HepG2 (cell line): ENCODE measurements around the gene RAPGEFL1. TPM values are rescaled to one million over a fixed set of nuclear protein-coding genes. Genes with fewer than 3 reads are reported as not detected.

Experiments used
- ATAC-seq: fragments of 200-7000 bp; cut with Tn5 transposase; 3 replicates; pipeline ENCODE4 v1.9.1; 2020; ENCODE audit warnings: mild to moderate bottlenecking, moderate library complexity
- BruUV-seq: library from RNA; stranded (reverse); fragments of 400-500 nt; replicated peaks from 2 replicates; lab custom pipeline; 2021; lab: Mats Ljungman, UMichigan
- CTCF ChIA-PET: fragments of 300-600 bp; formaldehyde crosslinking; extraction: SDS; loops from one replicate; lab custom pipeline; 2021; ENCODE audit warnings: low total read pairs, inconsistent platforms, low intra/inter-chr PET ratio; lab: Yijun Ruan, JAX
- POLR2A ChIA-PET: fragments of 350-600 bp; sonication (Branson Sonifier 250); formaldehyde crosslinking; loops from one replicate; lab custom pipeline; 2020; ENCODE audit warnings: antibody characterized with exemption, inconsistent platforms; lab: Yijun Ruan, JAX
- DNase-seq: peaks from one replicate; pipeline ENCODE4 v3.0.0-alpha.2; 2015; ENCODE audit warnings: low spot score
- FAIRE-seq: peaks from 3 replicates; lab custom pipeline; 2011; peaks lifted over from hg19 to GRCh38; lab: Jason Lieb, UNC
- H2AFZ ChIP-seq: one replicate; pipeline ENCODE4 v1.6.1; 2011; ENCODE audit warnings: low read length, inconsistent platforms
- H3K27ac ChIP-seq: fragments of 300-600 bp; 3 replicates; pipeline ENCODE4 v1.8.0; 2011; ENCODE audit warnings: mixed run types, mild to moderate bottlenecking, mixed read lengths, low read length, inconsistent platforms; ENCODE audit not compliant: insufficient read depth; ENCODE audit errors: extremely low read length
- H3K27me3 ChIP-seq, 2 experiments: fragments of 200-600 bp in 1 of 2; 2 replicates in 1 of 2; 3 replicates in 1 of 2; pipeline versions ENCODE4 v1.6.0 to v1.8.0; 2011; ENCODE audit warnings: low read length in 2 of 2, mild to moderate bottlenecking in 2 of 2, moderate library complexity in 2 of 2, inconsistent platforms in 1 of 2; ENCODE audit not compliant: insufficient read depth in 2 of 2, control insufficient read depth in 1 of 2
- H3K36me3 ChIP-seq, 2 experiments: fragments of 200-600 bp in 1 of 2; replicated peaks in 1 of 2; 2 replicates in 1 of 2; 3 replicates in 1 of 2; pipeline versions ENCODE4 v1.5.1 to v1.8.0; 2011; ENCODE audit warnings: low read length in 2 of 2, inconsistent platforms in 1 of 2; ENCODE audit not compliant: insufficient read depth in 2 of 2, control insufficient read depth in 1 of 2
- H3K4me1 ChIP-seq: 2 replicates; pipeline ENCODE4 v1.5.1; 2012; ENCODE audit warnings: low read length, inconsistent platforms; ENCODE audit not compliant: insufficient read depth
- H3K4me2 ChIP-seq: 2 replicates; pipeline ENCODE4 v1.6.0; 2011; ENCODE audit warnings: low read depth, low read length, inconsistent platforms
- H3K4me3 ChIP-seq, 3 experiments: fragments of 200-600 bp in 1 of 3; sonication (generic), shearing (Covaris generic) in 1 of 3; replicated peaks in 1 of 3; 2 replicates each; pipeline ENCODE4 v1.5.1; 2011 to 2016; ENCODE audit warnings: low read length in 3 of 3, inconsistent platforms in 2 of 3, low read depth in 2 of 3, mild to moderate bottlenecking in 2 of 3, control low read depth in 1 of 3, mixed read lengths in 1 of 3; ENCODE audit not compliant: insufficient read depth in 1 of 3
- H3K79me2 ChIP-seq: one replicate; pipeline ENCODE4 v1.6.1; 2011; ENCODE audit warnings: low read length, inconsistent platforms; ENCODE audit not compliant: insufficient read depth
- H3K9ac ChIP-seq: 2 replicates; pipeline ENCODE4 v1.6.0; 2011; ENCODE audit warnings: mild to moderate bottlenecking, low read depth, low read length, inconsistent platforms; ENCODE audit not compliant: insufficient read depth
- H3K9me3 ChIP-seq: 2 replicates; pipeline ENCODE4 v1.5.1; 2012; ENCODE audit warnings: mild to moderate bottlenecking, low read length
- H4K20me1 ChIP-seq: 2 replicates; pipeline ENCODE4 v1.6.0; 2011; ENCODE audit warnings: inconsistent platforms, mild to moderate bottlenecking, low read length, moderate library complexity; ENCODE audit not compliant: insufficient read depth
- FUBP1 ChIP-seq: sonication (generic); formaldehyde crosslinking; IDR thresholded peaks from 2 replicates; pipeline ENCODE4 v1.5.1; 2020; ENCODE audit warnings: missing genetic modification reagents, mild to moderate bottlenecking, borderline replicate concordance
- HES4 ChIP-seq: sonication (generic); formaldehyde crosslinking; IDR thresholded peaks from 2 replicates; pipeline ENCODE4 v1.9.0; 2021; ENCODE audit warnings: mild to moderate bottlenecking, missing genetic modification reagents, borderline replicate concordance
- HMGA1 ChIP-seq: sonication (generic); formaldehyde crosslinking; conservative IDR thresholded peaks from 2 replicates; pipeline ENCODE4 v1.4.0; 2020; ENCODE audit warnings: missing genetic modification reagents
- KLF9 ChIP-seq: IDR thresholded peaks from 2 replicates; pipeline ENCODE4 v1.6.1; 2016; ENCODE audit warnings: low read depth
- KMT2A ChIP-seq: sonication (generic); formaldehyde crosslinking; IDR thresholded peaks from 2 replicates; pipeline ENCODE4 v1.4.0; 2020; ENCODE audit warnings: missing genetic modification reagents
- MTA3 ChIP-seq: sonication (generic); formaldehyde crosslinking; IDR thresholded peaks from 2 replicates; pipeline ENCODE4 v1.4.0; 2020; ENCODE audit warnings: missing genetic modification reagents
- NR2F2 ChIP-seq: IDR thresholded peaks from 2 replicates; pipeline ENCODE4 v1.6.1; 2012; ENCODE audit warnings: low read depth, inconsistent platforms, borderline replicate concordance
- PHF5A ChIP-seq: IDR thresholded peaks from one replicate; pipeline ENCODE4 v1.6.1; 2018; ENCODE audit warnings: low read depth, missing genetic modification reagents; ENCODE audit not compliant: unreplicated experiment
- RBM39 ChIP-seq: fragments of 200-400 bp; formaldehyde crosslinking; IDR thresholded peaks from one replicate; pipeline ENCODE4 v1.6.1; 2018; ENCODE audit warnings: antibody characterized with exemption, mild to moderate bottlenecking, low read depth, low read length; ENCODE audit not compliant: poor library complexity, severe bottlenecking
- ZFP90 ChIP-seq: sonication (generic); formaldehyde crosslinking; IDR thresholded peaks from 2 replicates; pipeline ENCODE4 v1.8.0; 2022; ENCODE audit warnings: missing genetic modification reagents, mild to moderate bottlenecking, inconsistent platforms, borderline replicate concordance
- ZNF260 ChIP-seq: sonication (generic); formaldehyde crosslinking; IDR thresholded peaks from 2 replicates; pipeline ENCODE4 v1.4.0; 2020; ENCODE audit warnings: missing genetic modification reagents, low read depth, mild to moderate bottlenecking, borderline replicate concordance
- ZNF276 ChIP-seq: sonication (generic); formaldehyde crosslinking; IDR thresholded peaks from 2 replicates; pipeline ENCODE4 v1.4.0; 2020; ENCODE audit warnings: mild to moderate bottlenecking, low read depth, missing genetic modification reagents
- ZNF33B ChIP-seq: sonication (generic); formaldehyde crosslinking; IDR thresholded peaks from 2 replicates; pipeline ENCODE4 v1.5.1; 2020; ENCODE audit warnings: mild to moderate bottlenecking, missing genetic modification reagents
- ZNF556 ChIP-seq: sonication (generic); formaldehyde crosslinking; IDR thresholded peaks from 2 replicates; pipeline ENCODE4 v1.4.0; 2020; ENCODE audit warnings: mild to moderate bottlenecking, missing genetic modification reagents, borderline replicate concordance
- ZNF616 ChIP-seq: sonication (generic); formaldehyde crosslinking; IDR thresholded peaks from 2 replicates; pipeline ENCODE4 v1.5.0; 2020; ENCODE audit warnings: low read depth, mild to moderate bottlenecking, missing genetic modification reagents
- ZNF724P ChIP-seq: sonication (generic); formaldehyde crosslinking; IDR thresholded peaks from 2 replicates; pipeline ENCODE4 v1.8.0; 2022; ENCODE audit warnings: missing genetic modification reagents, borderline replicate concordance
- WGBS: methylation state at CpG from one replicate; pipeline ENCODE4 v1.1.6; 2017; ENCODE audit warnings: low lambda C conversion rate; 5-methylcytosine and 5-hydroxymethylcytosine counted together
- in situ Hi-C: cut with HindIII; loops from 2 replicates; pipeline ENCODE4 v1.10.0; 2017; ENCODE audit warnings: low pct_unique_long_range_greater_than_20kb; ENCODE audit not compliant: extremely low pct_ligation_motif_present
- intact Hi-C: fragments of 100-400 bp; cut with micrococcal nuclease; formaldehyde crosslinking; loops from one replicate; pipeline ENCODE4 v1.10.0; 2022; ENCODE audit not compliant: unreplicated experiment
- polyA plus RNA-seq, 8 experiments: library from polyadenylated mRNA; depleted of rRNA in 3 of 8; stranded (reverse) in 7 of 8; unstranded in 1 of 8; fragments of >200 nt; fragmentation: Illumina TruSeq in 4 of 8; extraction: Trizol in 4 of 8; gene quantifications; 2 replicates each; pipeline versions ENCODE4 v1.2.1 to v1.2.3, GENCODE V29; 2011 to 2016; ENCODE audit warnings: low read depth in 4 of 8, missing spikeins in 1 of 8, mixed read lengths in 1 of 8; ENCODE audit not compliant: insufficient read depth in 1 of 8
- total RNA-seq, 5 experiments: library from RNA; depleted of rRNA; stranded (reverse); fragments of >200 nt; fragmentation: Illumina TruSeq; extraction: Trizol; gene quantifications; 2 replicates each; pipeline ENCODE4 v1.2.3, GENCODE V29; 2016; ENCODE audit warnings: low read depth in 1 of 5
- TF ChIP-seq, protein P1 (sequence below): IDR thresholded peaks from 2 replicates; pipeline ENCODE4 v1.6.1; 2016; ENCODE audit warnings: mild to moderate bottlenecking, missing biosample characterization, missing genetic modification reagents
- TF ChIP-seq, protein P2 (sequence below): sonication (generic); formaldehyde crosslinking; conservative IDR thresholded peaks from 2 replicates; pipeline ENCODE4 v1.4.0; 2020; ENCODE audit warnings: missing genetic modification reagents

RAPGEFL1 gene
- total and polyA plus RNA-seq, 2 of the 13 experiments (the other 11 are each of a cell fraction or from before 2014, with no cell fraction given) = 4.5 to 7.8 TPM

GRCh38 chr17:40218740-40219593 lies 41.7 kb downstream of the RAPGEFL1 start, which contains the start of gene WIPF2:
TSS of gene WIPF2 (plus strand) at chr17:40219304. CDS start at chr17:40256460, 37,156 bp downstream.
- Histone ChIP-seq H4K20me1 (no peaks in the 10 kb centered on the region), H3K4me2 (peak within 1 kb of the TSS; percentile 88), H3K27me3 (no peaks in the 10 kb centered on the region; a peak in 1 of 5 replicates), H2AFZ (peak within 1 kb of the TSS; percentile 89), H3K27ac (peak within 1 kb of the TSS; percentile 90), H3K4me1 (peaks cover 21% of the 10 kb centered on the region), H3K79me2 (peaks cover 34% of the 10 kb centered on the region), H3K4me3 (peak within 1 kb of the TSS; percentile 87 to 100 (median 93)), H3K9me3 (no peaks in the 10 kb centered on the region), H3K36me3 (no peaks in the 10 kb centered on the region), H3K9ac (peak within 1 kb of the TSS; percentile 85)
- intact Hi-C loops = no loop called here
- ATAC-seq (peak; percentile 94), FAIRE-seq (peak; percentile 81), DNase-seq (peak; percentile 97)
- ChIA-PET POLR2A (interaction anchor here (0.7 to 2.5 kb wide), 25 partner anchors 9 to 1470 kb away, joined by 3 to 19 read pairs (median 4); partner anchors contain the start of genes CDC6, EIF1, MED24 and NR1D1), CTCF (no interaction called here)
- WGBS = 15% methylated on average over 59 of the region's 59 CpGs
- TSS peak; percentile 98 for BruUV-seq
- in situ Hi-C loops = no loop called here
- TF ChIP-seq KLF9 (CRISPR knock-in tag) = no peak
- TF ChIP-seq KMT2A (CRISPR knock-in tag) = peak; percentile 39; the same call in 1 of the 2 replicates
- TF ChIP-seq FUBP1 (CRISPR knock-in tag) = no peak
- TF ChIP-seq ZFP90 (CRISPR knock-in tag) = no peak; the same call in 1 of the 2 replicates
- TF ChIP-seq, protein P1, sequence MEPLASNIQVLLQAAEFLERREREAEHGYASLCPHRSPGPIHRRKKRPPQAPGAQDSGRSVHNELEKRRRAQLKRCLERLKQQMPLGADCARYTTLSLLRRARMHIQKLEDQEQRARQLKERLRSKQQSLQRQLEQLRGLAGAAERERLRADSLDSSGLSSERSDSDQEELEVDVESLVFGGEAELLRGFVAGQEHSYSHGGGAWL (CRISPR knock-in tag) = no peak; the same call in 1 of the 2 replicates
- TF ChIP-seq ZNF260 (CRISPR knock-in tag) = no peak
- no peak for TF ChIP-seq PHF5A (CRISPR knock-in tag)
- peak; percentile 50; the same call in 1 of the 2 replicates for TF ChIP-seq HES4
- TF ChIP-seq ZNF616 (CRISPR knock-in tag) = no peak
- TF ChIP-seq HMGA1 (CRISPR knock-in tag) = no peak
- no peak; the same call in 1 of the 2 replicates for TF ChIP-seq ZNF33B (CRISPR knock-in tag)
- peak; percentile 59; the same call in 1 of the 2 replicates for TF ChIP-seq ZNF556 (CRISPR knock-in tag)
- TF ChIP-seq ZNF276 (CRISPR knock-in tag) = 0 out of 2 replicates have a peak, but pooled peaks have one; percentile 88
- TF ChIP-seq, protein P2, sequence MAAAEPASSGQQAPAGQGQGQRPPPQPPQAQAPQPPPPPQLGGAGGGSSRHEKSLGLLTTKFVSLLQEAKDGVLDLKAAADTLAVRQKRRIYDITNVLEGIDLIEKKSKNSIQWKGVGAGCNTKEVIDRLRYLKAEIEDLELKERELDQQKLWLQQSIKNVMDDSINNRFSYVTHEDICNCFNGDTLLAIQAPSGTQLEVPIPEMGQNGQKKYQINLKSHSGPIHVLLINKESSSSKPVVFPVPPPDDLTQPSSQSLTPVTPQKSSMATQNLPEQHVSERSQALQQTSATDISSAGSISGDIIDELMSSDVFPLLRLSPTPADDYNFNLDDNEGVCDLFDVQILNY (CRISPR knock-in tag) = 0 out of 2 replicates have a peak, but pooled peaks have one; percentile 17
- no peak for TF ChIP-seq MTA3 (CRISPR knock-in tag)
- no peak; the same call in 1 of the 2 replicates for TF ChIP-seq NR2F2
- peak; percentile 95 for TF ChIP-seq RBM39
- no peak for TF ChIP-seq ZNF724P
